Trophoblast cell (in vitro differentiated cells and primary cell): ENCODE results near the gene CSTF2.
"Not testable (repeated sequence)": the region's sequence is repeated elsewhere in the genome, so short reads cannot be mapped to it uniquely, and the experiment has no call there.

ENCODE experiments used
- DNase-seq, 2 donors: peaks; one replicate each; pipeline ENCODE4 v3.0.0-alpha.2; 2016
- H2AFZ ChIP-seq: 2 replicates; pipeline ENCODE4 v1.6.1; 2013; ENCODE audit warnings: low read length, moderate library complexity, mild to moderate bottlenecking; ENCODE audit not compliant: insufficient read depth, poor library complexity
- H2AK5ac ChIP-seq: 2 replicates; pipeline ENCODE4 v1.6.1; 2013; ENCODE audit warnings: mild to moderate bottlenecking, low read length
- H2BK120ac ChIP-seq: 2 replicates; pipeline ENCODE4 v1.6.1; 2013; ENCODE audit warnings: low read length, mild to moderate bottlenecking, moderate library complexity; ENCODE audit not compliant: insufficient read depth, poor library complexity
- H2BK12ac ChIP-seq: 2 replicates; pipeline ENCODE4 v1.6.1; 2013; ENCODE audit warnings: mild to moderate bottlenecking, low read length, moderate library complexity
- H2BK5ac ChIP-seq: 2 replicates; pipeline ENCODE4 v1.6.1; 2013; ENCODE audit warnings: low read length, low read depth, moderate library complexity, mild to moderate bottlenecking; ENCODE audit not compliant: poor library complexity
- H3K14ac ChIP-seq: 2 replicates; pipeline ENCODE4 v1.6.1; 2013; ENCODE audit warnings: mild to moderate bottlenecking, low read length
- H3K18ac ChIP-seq: 2 replicates; pipeline ENCODE4 v1.6.1; 2013; ENCODE audit warnings: mild to moderate bottlenecking, low read length
- H3K23ac ChIP-seq: 2 replicates; pipeline ENCODE4 v1.6.1; 2013; ENCODE audit warnings: low read length
- H3K27ac ChIP-seq: 2 replicates; pipeline ENCODE4 v1.5.1; 2013; ENCODE audit warnings: low read depth, mild to moderate bottlenecking, inconsistent platforms, low read length, moderate library complexity
- H3K27me3 ChIP-seq: 2 replicates; pipeline ENCODE4 v1.6.1; 2013; ENCODE audit warnings: inconsistent platforms, mild to moderate bottlenecking, low read length, moderate library complexity; ENCODE audit not compliant: insufficient read depth
- H3K36me3 ChIP-seq, 2 experiments: 1 replicate in 1 of 2; 2 replicates in 1 of 2; pipeline ENCODE4 v1.6.1; 2013; ENCODE audit warnings: low read length in 2 of 2, mild to moderate bottlenecking in 2 of 2, moderate library complexity in 1 of 2; ENCODE audit not compliant: insufficient read depth in 2 of 2, control insufficient read depth in 1 of 2
- H3K4ac ChIP-seq: 2 replicates; pipeline ENCODE4 v1.6.1; 2013; ENCODE audit warnings: low read depth, mild to moderate bottlenecking, low read length, moderate library complexity
- H3K4me1 ChIP-seq, 2 experiments: 1 replicate in 1 of 2; 2 replicates in 1 of 2; pipeline ENCODE4 v1.6.1; 2013; ENCODE audit warnings: low read length in 2 of 2, mild to moderate bottlenecking in 2 of 2, moderate library complexity in 1 of 2; ENCODE audit not compliant: insufficient read depth in 2 of 2, control insufficient read depth in 1 of 2
- H3K4me2 ChIP-seq: 2 replicates; pipeline ENCODE4 v1.6.1; 2013; ENCODE audit warnings: inconsistent platforms, mild to moderate bottlenecking, low read length, moderate library complexity
- H3K4me3 ChIP-seq: 2 replicates; pipeline ENCODE4 v1.5.1; 2013; ENCODE audit warnings: mild to moderate bottlenecking, low read depth, low read length, inconsistent platforms
- H3K79me1 ChIP-seq: one replicate; pipeline ENCODE4 v1.6.1; 2013; ENCODE audit warnings: low read length
- H3K79me2 ChIP-seq: 2 replicates; pipeline ENCODE4 v1.6.1; 2013; ENCODE audit warnings: low read length, mild to moderate bottlenecking; ENCODE audit not compliant: control insufficient read depth, insufficient read depth, poor library complexity
- H3K9ac ChIP-seq: 2 replicates; pipeline ENCODE4 v1.6.1; 2013; ENCODE audit warnings: mild to moderate bottlenecking, low read length
- H3K9me3 ChIP-seq: 2 replicates; pipeline ENCODE4 v1.6.1; 2013; ENCODE audit warnings: low read depth, mild to moderate bottlenecking, control low read depth, inconsistent platforms, low read length; ENCODE audit not compliant: insufficient read depth
- H4K12ac ChIP-seq: 2 replicates; pipeline ENCODE4 v1.6.1; 2013; ENCODE audit warnings: low read depth, mild to moderate bottlenecking, low read length, moderate library complexity
- H4K8ac ChIP-seq: 2 replicates; pipeline ENCODE4 v1.6.1; 2013; ENCODE audit warnings: low read depth, mild to moderate bottlenecking, low read length, moderate library complexity
- H4K91ac ChIP-seq: one replicate; pipeline ENCODE4 v1.6.1; 2013; ENCODE audit warnings: low read depth, mild to moderate bottlenecking, low read length, moderate library complexity
- WGBS: extraction: QIAGEN DNeasy Blood & Tissue Kit; methylation state at CpG from one replicate; pipeline ENCODE4 v1.1.7; 2013; ENCODE audit warnings: missing lambda C conversion rate; ENCODE audit not compliant: insufficient read length, insufficient coverage; ENCODE audit errors: extremely low coverage; 5-methylcytosine and 5-hydroxymethylcytosine counted together

The CSTF2 gene

GRCh38 chrX:100802843-100803242 lies 17.3 kb upstream of the CSTF2 start:
- no peak overlapping the region for H3K14ac ChIP-seq
- no peak overlapping the region for H3K9ac ChIP-seq

GRCh38 chrX:100804780-100805179 lies 15.4 kb upstream of the CSTF2 start:
- H3K4ac ChIP-seq, result no peak overlapping the region
- no peak overlapping the region for H4K8ac ChIP-seq
- H2AFZ ChIP-seq, result no peak overlapping the region
- H3K23ac ChIP-seq, result no peak overlapping the region
- no peak overlapping the region for H2BK12ac ChIP-seq
- H4K91ac ChIP-seq, result no peak overlapping the region
- H3K79me2 ChIP-seq, result no peaks in the 10 kb centered on the region
- H3K36me3 ChIP-seq, result no peaks in the 10 kb centered on the region
- no CpG with 5 or more reads among the region's 1 CpG for WGBS
- H3K27ac ChIP-seq, result no peak overlapping the region
- no peaks in the 10 kb centered on the region for H3K4me1 ChIP-seq
- no peaks in the 10 kb centered on the region for H3K9me3 ChIP-seq
- no peak overlapping the region for H2BK5ac ChIP-seq
- H3K4me2 ChIP-seq, result no peak overlapping the region
- no peak overlapping the region for H3K4me3 ChIP-seq
- H3K9ac ChIP-seq, result no peak overlapping the region
- H4K12ac ChIP-seq, result no peak overlapping the region
- H3K79me1 ChIP-seq, result no peaks in the 10 kb centered on the region
- no peak for DNase-seq
- H2BK120ac ChIP-seq, result no peak overlapping the region
- H2AK5ac ChIP-seq, result no peak overlapping the region
- H3K27me3 ChIP-seq, result no peaks in the 10 kb centered on the region
- no peak overlapping the region for H3K18ac ChIP-seq
- H3K14ac ChIP-seq, result no peak overlapping the region

More at GRCh38 chrX:100802843-100803242, 17.3 kb upstream of the CSTF2 start:
- no peak overlapping the region for H4K8ac ChIP-seq
- no peak overlapping the region for H2BK5ac ChIP-seq
- H2BK120ac ChIP-seq, result no peak overlapping the region
- no peak overlapping the region for H3K23ac ChIP-seq
- H2AFZ ChIP-seq, result no peak overlapping the region
- H3K27me3 ChIP-seq, result no peaks in the 10 kb centered on the region
- no peak overlapping the region for H3K4me2 ChIP-seq
- H4K91ac ChIP-seq, result no peak overlapping the region
- H3K4ac ChIP-seq, result no peak overlapping the region
- H2BK12ac ChIP-seq, result no peak overlapping the region
- no peak overlapping the region for H2AK5ac ChIP-seq
- H3K36me3 ChIP-seq, result no peaks in the 10 kb centered on the region
- DNase-seq, result no peak
- H3K27ac ChIP-seq, result no peak overlapping the region
- WGBS, result no CpG with 5 or more reads among the region's 3 CpGs
- no peaks in the 10 kb centered on the region for H3K79me1 ChIP-seq
- no peaks in the 10 kb centered on the region for H3K9me3 ChIP-seq
- H4K12ac ChIP-seq, result no peak overlapping the region
- no peaks in the 10 kb centered on the region for H3K79me2 ChIP-seq
- H3K18ac ChIP-seq, result no peak overlapping the region
- no peak overlapping the region for H3K4me3 ChIP-seq
- H3K4me1 ChIP-seq, result no peaks in the 10 kb centered on the region

GRCh38 chrX:100808265-100808664 lies 11.9 kb upstream of the CSTF2 start:
- not testable (repeated sequence) for H3K4me1 ChIP-seq, H2BK120ac ChIP-seq, H3K36me3 ChIP-seq, H4K91ac ChIP-seq, H2AK5ac ChIP-seq, H3K4me3 ChIP-seq, H3K4me2 ChIP-seq, H3K9me3 ChIP-seq, H4K8ac ChIP-seq, H2BK12ac ChIP-seq, DNase-seq, H3K79me1 ChIP-seq, H3K27me3 ChIP-seq, H3K23ac ChIP-seq, H3K14ac ChIP-seq, H2BK5ac ChIP-seq, H3K79me2 ChIP-seq, H3K4ac ChIP-seq, H4K12ac ChIP-seq, H3K18ac ChIP-seq, H3K9ac ChIP-seq, H2AFZ ChIP-seq, H3K27ac ChIP-seq
- no CpG with 5 or more reads among the region's 7 CpGs for WGBS

GRCh38 chrX:100812216-100813158 lies 7.7 kb upstream of the CSTF2 start:
- peak overlapping the region; percentile 9 for H4K12ac ChIP-seq
- H2BK5ac ChIP-seq, result no peak overlapping the region
- no peaks in the 10 kb centered on the region for H3K27me3 ChIP-seq
- no peaks in the 10 kb centered on the region for H3K36me3 ChIP-seq
- no peaks in the 10 kb centered on the region for H3K79me1 ChIP-seq
- no peak overlapping the region for H2BK120ac ChIP-seq
- no peak overlapping the region for H3K14ac ChIP-seq
- H3K4me3 ChIP-seq, result no peak overlapping the region
- no CpG with 5 or more reads among the region's 12 CpGs for WGBS
- no peak overlapping the region for H2BK12ac ChIP-seq
- H3K9me3 ChIP-seq, result no peaks in the 10 kb centered on the region
- no peak overlapping the region for H2AFZ ChIP-seq
- H3K23ac ChIP-seq, result no peak overlapping the region
- H3K9ac ChIP-seq, result no peak overlapping the region
- H3K27ac ChIP-seq, result no peak overlapping the region
- no peak overlapping the region for H3K18ac ChIP-seq
- peaks cover 0 to 3% of the 10 kb centered on the region in 2 experiments for H3K4me1 ChIP-seq
- no peak for DNase-seq
- H4K91ac ChIP-seq, result no peak overlapping the region
- H3K4me2 ChIP-seq, result no peak overlapping the region
- H3K79me2 ChIP-seq, result no peaks in the 10 kb centered on the region
- no peak overlapping the region for H3K4ac ChIP-seq
- H2AK5ac ChIP-seq, result no peak overlapping the region
- H4K8ac ChIP-seq, result no peak overlapping the region
